Parathyroid adenoma (tissue), 2 donors: ENCODE results near the gene SCARB1.

Experiments used
- H2AFZ ChIP-seq: fragments of 300-600 bp; sonication (generic); one replicate; pipeline ENCODE4 v1.7.0; 2017; ENCODE audit warnings: antibody characterized with exemption, mild to moderate bottlenecking
- H3K27ac ChIP-seq: fragments of 300-600 bp; sonication (generic); one replicate; pipeline ENCODE4 v1.7.0; 2017
- H3K27me3 ChIP-seq: fragments of 300-600 bp; sonication (generic); one replicate; pipeline ENCODE4 v1.7.0; 2017; ENCODE audit warnings: low read length; ENCODE audit not compliant: control insufficient read depth, insufficient read depth
- H3K36me3 ChIP-seq: fragments of 300-600 bp; sonication (generic); one replicate; pipeline ENCODE4 v1.7.0; 2017; ENCODE audit warnings: low read length; ENCODE audit not compliant: control insufficient read depth, insufficient read depth
- H3K4me1 ChIP-seq: fragments of 300-600 bp; sonication (generic); one replicate; pipeline ENCODE4 v1.7.0; 2017; ENCODE audit warnings: control low read depth
- H3K4me2 ChIP-seq: fragments of 300-600 bp; sonication (generic); one replicate; pipeline ENCODE4 v1.7.0; 2017; ENCODE audit warnings: low read length
- H3K4me3 ChIP-seq: fragments of 300-600 bp; sonication (generic); one replicate; pipeline ENCODE4 v1.7.0; 2017; ENCODE audit warnings: low read depth, low read length
- H3K79me2 ChIP-seq: fragments of 300-600 bp; sonication (generic); one replicate; pipeline ENCODE4 v1.7.0; 2017; ENCODE audit warnings: control low read depth
- H3K9ac ChIP-seq: fragments of 300-600 bp; sonication (generic); one replicate; pipeline ENCODE4 v1.7.0; 2017; ENCODE audit warnings: mild to moderate bottlenecking
- H3K9me3 ChIP-seq: fragments of 300-600 bp; sonication (generic); one replicate; pipeline ENCODE4 v1.7.0; 2017; ENCODE audit warnings: low read length; ENCODE audit not compliant: control insufficient read depth
- TF ChIP-seq, protein P1 (sequence below): fragments of 300-600 bp; sonication (generic); IDR thresholded peaks from one replicate; pipeline ENCODE4 v1.7.0; 2017; ENCODE audit warnings: antibody characterized with exemption, mild to moderate bottlenecking
- donor health status: primary hyperparathyroidism.

The SCARB1 gene

DNA sequence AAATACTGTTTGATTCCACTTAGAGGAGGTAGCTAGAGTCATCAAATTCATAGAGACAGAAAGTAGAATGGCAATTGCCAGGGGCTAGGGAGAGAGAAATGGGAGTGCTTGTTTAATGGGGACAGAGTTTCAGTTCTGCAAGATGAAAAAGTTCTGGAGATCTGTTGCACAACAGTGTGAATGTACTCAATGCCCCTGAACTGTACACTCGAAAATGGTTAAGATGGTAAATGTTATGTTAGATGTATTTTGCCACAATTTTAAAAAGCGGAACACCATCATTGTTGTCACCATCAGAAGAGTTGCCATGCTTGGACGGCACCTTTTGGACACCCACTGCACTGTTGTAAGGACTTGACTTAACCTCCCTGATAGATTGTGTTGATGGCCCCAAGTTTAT, 106.9 kb downstream of the SCARB1 start:
- peaks cover 6% of the 10 kb centered on the region for H3K4me1 ChIP-seq
- H3K27me3 ChIP-seq, result no peaks in the 10 kb centered on the region
- H3K36me3 ChIP-seq, result no peaks in the 10 kb centered on the region
- no peak overlapping the region for H2AFZ ChIP-seq
- no peak overlapping the region for H3K9ac ChIP-seq
- H3K27ac ChIP-seq, result no peak overlapping the region
- H3K9me3 ChIP-seq, result no peaks in the 10 kb centered on the region
- H3K4me2 ChIP-seq, result no peak overlapping the region
- H3K79me2 ChIP-seq, result no peaks in the 10 kb centered on the region
- H3K4me3 ChIP-seq, result no peak overlapping the region
- TF ChIP-seq, protein P1, sequence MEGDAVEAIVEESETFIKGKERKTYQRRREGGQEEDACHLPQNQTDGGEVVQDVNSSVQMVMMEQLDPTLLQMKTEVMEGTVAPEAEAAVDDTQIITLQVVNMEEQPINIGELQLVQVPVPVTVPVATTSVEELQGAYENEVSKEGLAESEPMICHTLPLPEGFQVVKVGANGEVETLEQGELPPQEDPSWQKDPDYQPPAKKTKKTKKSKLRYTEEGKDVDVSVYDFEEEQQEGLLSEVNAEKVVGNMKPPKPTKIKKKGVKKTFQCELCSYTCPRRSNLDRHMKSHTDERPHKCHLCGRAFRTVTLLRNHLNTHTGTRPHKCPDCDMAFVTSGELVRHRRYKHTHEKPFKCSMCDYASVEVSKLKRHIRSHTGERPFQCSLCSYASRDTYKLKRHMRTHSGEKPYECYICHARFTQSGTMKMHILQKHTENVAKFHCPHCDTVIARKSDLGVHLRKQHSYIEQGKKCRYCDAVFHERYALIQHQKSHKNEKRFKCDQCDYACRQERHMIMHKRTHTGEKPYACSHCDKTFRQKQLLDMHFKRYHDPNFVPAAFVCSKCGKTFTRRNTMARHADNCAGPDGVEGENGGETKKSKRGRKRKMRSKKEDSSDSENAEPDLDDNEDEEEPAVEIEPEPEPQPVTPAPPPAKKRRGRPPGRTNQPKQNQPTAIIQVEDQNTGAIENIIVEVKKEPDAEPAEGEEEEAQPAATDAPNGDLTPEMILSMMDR, result no peak

DNA sequence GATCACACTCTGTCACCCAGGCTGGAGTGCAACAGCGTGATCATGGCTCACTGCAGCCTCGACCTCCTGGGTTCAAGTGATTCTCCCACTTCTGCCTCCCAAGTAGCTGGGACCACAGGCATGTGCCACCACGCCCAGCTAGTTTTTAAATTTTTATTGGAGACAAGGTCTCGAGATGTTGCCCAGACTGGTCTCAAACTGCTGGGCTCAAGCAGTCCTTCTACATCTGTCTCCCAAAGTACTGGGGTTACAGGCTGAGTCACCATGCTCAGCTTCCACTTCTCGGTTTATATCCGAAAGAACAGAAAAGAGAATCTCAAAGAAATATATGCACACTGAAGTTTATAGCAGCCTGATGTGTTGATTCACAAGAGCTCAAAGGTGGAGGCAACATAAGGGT, 107.5 kb downstream of the SCARB1 start:
- Histone ChIP-seq H3K27ac (no peak overlapping the region), H3K79me2 (no peaks in the 10 kb centered on the region), H3K9ac (no peak overlapping the region), H3K36me3 (no peaks in the 10 kb centered on the region), H2AFZ (no peak overlapping the region), H3K27me3 (no peaks in the 10 kb centered on the region), H3K9me3 (no peaks in the 10 kb centered on the region), H3K4me3 (no peak overlapping the region), H3K4me1 (peaks cover 6% of the 10 kb centered on the region), H3K4me2 (no peak overlapping the region)
- TF ChIP-seq, protein P1, result no peak

DNA sequence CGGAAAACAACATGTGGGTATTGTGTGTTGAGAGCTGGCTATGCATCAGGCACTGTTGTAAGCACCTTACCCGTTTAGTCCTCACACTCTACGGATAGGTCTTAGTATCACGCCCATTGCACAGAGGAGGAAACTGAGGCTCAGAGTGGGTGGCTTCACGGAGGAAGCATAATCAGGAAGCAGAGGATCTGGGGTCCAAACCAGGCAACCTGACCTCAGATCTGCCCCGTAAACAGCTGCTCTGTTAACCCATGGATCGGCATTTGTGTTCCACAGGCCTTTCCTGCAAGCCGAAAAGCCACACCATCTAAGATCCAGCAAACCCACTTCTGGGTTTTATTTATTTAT, 107.9 kb downstream of the SCARB1 start:
- H3K4me1 ChIP-seq, result peaks cover 6% of the 10 kb centered on the region
- H3K9ac ChIP-seq, result no peak overlapping the region
- no peaks in the 10 kb centered on the region for H3K36me3 ChIP-seq
- TF ChIP-seq, protein P1, result no peak
- H3K79me2 ChIP-seq, result no peaks in the 10 kb centered on the region
- no peak overlapping the region for H3K4me3 ChIP-seq
- no peaks in the 10 kb centered on the region for H3K27me3 ChIP-seq
- no peak overlapping the region for H3K27ac ChIP-seq
- H3K9me3 ChIP-seq, result no peaks in the 10 kb centered on the region
- H3K4me2 ChIP-seq, result no peak overlapping the region
- H2AFZ ChIP-seq, result no peak overlapping the region

DNA sequence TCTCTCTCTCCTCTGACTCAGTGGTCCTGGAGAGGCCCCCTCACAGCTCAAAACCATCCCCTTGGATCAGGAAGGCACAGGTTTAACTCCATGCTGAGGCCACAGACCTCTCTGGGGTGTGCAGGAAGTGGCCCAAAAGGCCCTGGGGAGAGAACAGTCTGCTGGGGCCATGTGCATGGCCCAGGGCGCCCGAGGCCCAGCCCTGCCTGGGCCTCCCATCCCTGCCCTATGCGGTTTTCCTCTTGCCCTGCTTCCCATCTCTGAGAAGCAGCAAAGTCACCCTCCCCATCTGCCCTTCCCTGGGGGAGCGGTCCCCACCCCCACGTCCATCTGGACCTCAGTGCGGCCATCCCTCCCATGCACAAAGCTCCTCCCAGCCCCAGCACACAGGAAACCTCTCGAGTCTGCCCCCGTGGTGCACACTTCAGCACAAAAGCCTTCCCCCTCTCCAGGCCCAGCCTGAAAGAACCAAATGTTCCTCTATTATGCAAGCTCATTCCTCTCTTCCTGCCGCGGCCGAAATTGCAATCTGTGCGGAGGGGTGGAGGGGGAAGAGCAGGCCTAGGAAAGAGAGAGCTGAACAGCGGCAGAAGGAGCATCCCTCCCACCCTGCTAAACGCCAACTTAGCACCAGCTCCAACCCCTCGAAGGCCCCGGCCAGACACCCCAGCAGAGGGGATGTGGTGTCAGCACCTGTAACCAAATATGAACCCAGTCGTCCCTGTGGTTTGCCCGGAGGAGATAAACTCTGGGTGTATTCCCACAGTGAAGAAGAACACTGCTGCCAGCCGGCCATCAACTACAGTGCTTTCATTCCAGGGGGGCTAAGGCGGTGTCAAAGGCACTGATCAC, 108.5 kb downstream of the SCARB1 start:
- Histone ChIP-seq H3K9me3 (no peaks in the 10 kb centered on the region), H3K27me3 (no peaks in the 10 kb centered on the region), H3K27ac (peak overlapping the region; percentile 25), H3K79me2 (no peaks in the 10 kb centered on the region), H3K9ac (no peak overlapping the region), H3K4me1 (peaks cover 6% of the 10 kb centered on the region), H3K4me2 (no peak overlapping the region), H3K36me3 (no peaks in the 10 kb centered on the region), H2AFZ (no peak overlapping the region), H3K4me3 (no peak overlapping the region)
- TF ChIP-seq, protein P1, result no peak

DNA sequence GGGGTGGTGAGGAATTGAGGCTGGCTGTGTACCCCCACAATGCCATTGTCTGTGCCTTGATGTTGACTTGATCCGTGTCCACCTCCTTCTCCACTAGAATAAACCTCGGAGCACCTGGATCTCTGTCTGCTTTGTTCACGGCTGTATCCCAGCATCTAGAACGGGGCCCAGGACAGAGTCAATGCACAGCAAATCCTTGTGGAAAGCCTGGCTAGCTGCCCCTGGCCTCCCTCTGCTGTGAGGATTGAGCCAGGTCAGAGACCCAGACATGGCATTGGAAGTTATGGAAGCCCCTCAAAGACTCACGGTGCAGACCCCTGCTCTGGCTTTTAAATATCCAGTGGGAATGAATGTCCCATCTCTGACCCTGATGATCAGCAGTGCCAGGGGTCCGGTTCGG, 109.2 kb downstream of the SCARB1 start:
- H3K9me3 ChIP-seq, result no peaks in the 10 kb centered on the region
- no peak overlapping the region for H3K9ac ChIP-seq
- no peaks in the 10 kb centered on the region for H3K79me2 ChIP-seq
- no peak overlapping the region for H3K4me2 ChIP-seq
- no peaks in the 10 kb centered on the region for H3K27me3 ChIP-seq
- no peak overlapping the region for H2AFZ ChIP-seq
- peaks cover 6% of the 10 kb centered on the region for H3K4me1 ChIP-seq
- TF ChIP-seq, protein P1, result no peak
- H3K4me3 ChIP-seq, result no peak overlapping the region
- peak overlapping the region; percentile 25 for H3K27ac ChIP-seq
- no peaks in the 10 kb centered on the region for H3K36me3 ChIP-seq
